ENCODE data around the gene EDAR. TPM values are rescaled to one million over a fixed set of nuclear protein-coding genes. Genes with fewer than 3 reads are reported as not detected.

EDAR gene
- total and polyA plus RNA-seq, 2 of the 8 experiments (the other 6 are each of a cell fraction or from before 2014, with no cell fraction given) = not detected

DNA sequence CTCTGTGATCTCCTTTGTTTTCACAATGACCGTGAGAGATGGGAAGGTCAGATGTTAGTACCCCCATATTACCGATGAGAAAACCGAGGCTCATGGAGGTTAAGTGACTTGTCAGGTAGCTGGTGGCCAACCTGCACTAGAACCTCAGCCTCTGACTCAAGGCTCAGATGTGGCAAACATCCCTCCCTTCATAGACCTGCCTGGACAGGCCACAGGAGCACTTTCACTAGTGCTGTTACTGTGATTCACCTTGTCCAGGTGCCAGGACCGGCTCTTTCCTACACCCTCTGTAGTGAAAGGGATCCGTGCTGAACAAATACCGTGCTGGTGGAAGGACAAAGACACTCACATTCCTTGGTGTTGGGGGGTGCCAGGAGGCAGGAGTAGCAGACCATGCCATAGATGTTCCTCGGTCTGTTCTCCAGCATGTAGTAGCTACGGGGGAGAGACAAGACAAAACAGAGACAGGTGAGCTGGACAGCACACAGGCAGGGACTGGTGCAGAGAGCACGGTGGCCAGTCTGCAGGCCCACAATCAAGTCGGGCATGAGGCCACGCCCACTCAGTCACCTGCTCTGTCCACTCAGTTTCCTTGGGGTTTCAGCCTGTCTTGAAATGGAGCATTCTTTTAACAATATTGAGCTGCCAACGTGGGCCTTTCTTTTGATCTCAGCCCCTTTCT, 65.9 kb downstream of the EDAR start:
- Histone ChIP-seq H2BK15ac (ENCODE audit: low read length) (no peak overlapping the region), H4K20me1 (replicated peaks in 1 of 2; ENCODE audit: control insufficient read depth in 1 of 2, insufficient read depth in 2 of 2, low read length in 2 of 2) (no peaks in the 10 kb centered on the region), H3K27ac (ENCODE audit: low read depth, low read length) (no peak overlapping the region), H3K79me2 (ENCODE audit: control insufficient read depth in 1 of 2, insufficient read depth in 2 of 2, low read length in 2 of 2) (no peaks in the 10 kb centered on the region), H3K9ac (replicated peaks in 1 of 4; ENCODE audit: extremely low read depth in 1 of 4, low read depth in 3 of 4, low read length in 3 of 4) (no peak overlapping the region), H3K9me3 (ENCODE audit: insufficient read depth in 2 of 2, low read depth in 1 of 2, low read length in 1 of 2) (no peaks in the 10 kb centered on the region), H3K4me1 (replicated peaks in 1 of 4; ENCODE audit: control insufficient read depth in 3 of 4, insufficient read depth in 4 of 4, low read length in 3 of 4) (no peaks in the 10 kb centered on the region; a peak in 1 of 7 replicates), H2BK20ac (ENCODE audit: low read length) (no peak overlapping the region), H3K23me2 (ENCODE audit: low read depth, low read length) (no peaks in the 10 kb centered on the region), H3K18ac (ENCODE audit: extremely low read depth, low read length) (no peak overlapping the region), H3K79me1 (ENCODE audit: low read depth, low read length) (no peaks in the 10 kb centered on the region), H3K27me3 (replicated peaks in 1 of 4; ENCODE audit: control insufficient read depth in 3 of 4, extremely low read depth in 1 of 4, insufficient read depth in 3 of 4, low read length in 3 of 4) (no peaks in the 10 kb centered on the region), H3K4me2 (ENCODE audit: insufficient read depth in 1 of 2, low read depth in 2 of 2, low read length in 2 of 2) (no peak overlapping the region), H3K14ac (ENCODE audit: insufficient read length) (no peak overlapping the region), H2BK5ac (ENCODE audit: low read depth, low read length) (no peak overlapping the region), H4K91ac (replicated peaks; ENCODE audit: insufficient read length, low read length) (no peak overlapping the region), H3K56ac (replicated peaks; ENCODE audit: insufficient read length, low read depth, low read length) (no peak overlapping the region), H2BK12ac (ENCODE audit: low read depth, low read length) (0 out of 2 replicates have a peak overlapping the region, but pooled peaks have one; percentile 21), H3K36me3 (ENCODE audit: control insufficient read depth in 2 of 4, insufficient read depth in 4 of 4, low read length in 3 of 4) (no peaks in the 10 kb centered on the region), H3K4me3 (ENCODE audit: extremely low read depth in 1 of 4, insufficient read depth in 2 of 4, low read depth in 3 of 4, low read length in 4 of 4) (no peak overlapping the region), H2BK120ac (replicated peaks; ENCODE audit: low read depth, low read length) (no peak overlapping the region), H2AFZ (ENCODE audit: low read length) (no peak overlapping the region), H4K5ac (ENCODE audit: insufficient read length, low read depth, low read length) (no peak overlapping the region), H3K23ac (ENCODE audit: insufficient read length) (no peak overlapping the region), H4K8ac (ENCODE audit: extremely low read depth, insufficient read depth, low read length) (no peak overlapping the region), H2AK5ac (ENCODE audit: low read depth, low read length) (no peak overlapping the region), H3K4ac (replicated peaks; ENCODE audit: insufficient read length, low read depth, low read length) (no peak overlapping the region)
- CTCF ChIA-PET (ENCODE audit: partially characterized antibody) = interaction anchor here (0.6 to 1.2 kb wide), 5 partner anchors 12 to 78 kb away, joined by 3 to 8 read pairs (median 3); no protein-coding TSS in a partner anchor
- TF ChIP-seq NANOG (IDR thresholded peaks at IDR 0.05; ENCODE audit: insufficient read depth, low read depth, low read length, poor library complexity, severe bottlenecking) (no peak), POLR2AphosphoS5 (IDR thresholded peaks at IDR 0.05; ENCODE audit: low read depth, low read length) (no peak), CBX5 (IDR thresholded peaks at IDR 0.05; ENCODE audit: low read depth, low read length) (no peak), CTBP2 (IDR thresholded peaks at IDR 0.05; ENCODE audit: borderline replicate concordance, insufficient read depth, insufficient read length, low read length) (no peak)
- DNase-seq (ENCODE audit: low read depth in 1 of 2, low spot score in 2 of 2) = no peak
- 81% methylated on average over 12 of the region's 12 CpGs; no CpG with 5 or more reads in 1 of the 2 experiments for WGBS, 2 experiments (ENCODE audit: extremely low coverage in 1 of 2, insufficient coverage in 1 of 2, insufficient read length in 1 of 2, insufficient replicate concordance in 2 of 2, low coverage in 1 of 2, low lambda C conversion rate in 2 of 2, missing lambda C conversion rate in 1 of 2)
- FAIRE-seq = no peak
- POLR2A ChIA-PET (ENCODE audit: partially characterized antibody) = no interaction called here

Measured in H1 (cell line).